GM10248 (cell line): ENCODE data around the gene SOCS3.

Source experiments
- CTCF ChIA-PET: fragments of 300-600 bp; sonication (Branson Sonifier 250); formaldehyde crosslinking; extraction: SDS; loops from one replicate; lab custom pipeline; 2021; ENCODE audit warnings: antibody characterized with exemption; lab: Yijun Ruan, JAX
- POLR2A ChIA-PET: fragments of 350-650 bp; sonication (Branson Sonifier 250); formaldehyde crosslinking; extraction: SDS; loops from one replicate; lab custom pipeline; 2020; ENCODE audit warnings: antibody characterized with exemption; lab: Yijun Ruan, JAX
- DNase-seq: peaks from one replicate; pipeline ENCODE4 v3.0.0; 2012; ENCODE audit errors: extremely low spot score
- TF ChIP-seq, protein P1 (sequence below): IDR thresholded peaks from 2 replicates; pipeline ENCODE4 v1.5.1; 2012; ENCODE audit warnings: mild to moderate bottlenecking, low read depth; ENCODE audit errors: extremely low read depth, missing control alignments, control extremely low read depth

Gene SOCS3

DNA sequence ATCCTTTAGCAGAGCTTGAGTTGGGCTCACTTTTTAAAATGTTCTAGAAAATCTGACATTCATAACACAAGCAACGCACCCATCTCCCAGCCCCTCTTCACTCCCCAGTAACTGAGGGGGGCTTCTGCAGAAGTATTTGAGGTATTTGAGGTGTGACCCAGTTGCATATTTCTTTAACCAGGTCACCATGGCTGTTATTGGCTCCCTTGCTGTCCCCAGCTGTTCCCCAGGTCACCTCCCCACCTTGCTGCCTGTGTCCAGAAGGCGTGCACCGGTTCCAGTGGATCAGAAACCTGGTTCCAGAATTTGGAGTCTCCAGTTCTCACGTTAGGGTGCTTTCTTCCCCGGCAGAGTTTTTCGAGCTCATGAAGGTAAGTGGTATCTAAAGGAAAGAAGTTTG, 32.4 kb upstream of the SOCS3 start:
- ChIA-PET POLR2A (interaction anchor here (0.6 to 1.7 kb wide), 2 partner anchors 32 to 81 kb away, joined by 3 to 6 read pairs; partner anchors contain the start of gene SOCS3), CTCF (interaction anchor here (0.8 to 4.2 kb wide), 9 partner anchors 11 to 307 kb away, joined by 3 to 29 read pairs (median 5); no protein-coding TSS in a partner anchor)
- DNase-seq, result no peak
- TF ChIP-seq, protein P1, sequence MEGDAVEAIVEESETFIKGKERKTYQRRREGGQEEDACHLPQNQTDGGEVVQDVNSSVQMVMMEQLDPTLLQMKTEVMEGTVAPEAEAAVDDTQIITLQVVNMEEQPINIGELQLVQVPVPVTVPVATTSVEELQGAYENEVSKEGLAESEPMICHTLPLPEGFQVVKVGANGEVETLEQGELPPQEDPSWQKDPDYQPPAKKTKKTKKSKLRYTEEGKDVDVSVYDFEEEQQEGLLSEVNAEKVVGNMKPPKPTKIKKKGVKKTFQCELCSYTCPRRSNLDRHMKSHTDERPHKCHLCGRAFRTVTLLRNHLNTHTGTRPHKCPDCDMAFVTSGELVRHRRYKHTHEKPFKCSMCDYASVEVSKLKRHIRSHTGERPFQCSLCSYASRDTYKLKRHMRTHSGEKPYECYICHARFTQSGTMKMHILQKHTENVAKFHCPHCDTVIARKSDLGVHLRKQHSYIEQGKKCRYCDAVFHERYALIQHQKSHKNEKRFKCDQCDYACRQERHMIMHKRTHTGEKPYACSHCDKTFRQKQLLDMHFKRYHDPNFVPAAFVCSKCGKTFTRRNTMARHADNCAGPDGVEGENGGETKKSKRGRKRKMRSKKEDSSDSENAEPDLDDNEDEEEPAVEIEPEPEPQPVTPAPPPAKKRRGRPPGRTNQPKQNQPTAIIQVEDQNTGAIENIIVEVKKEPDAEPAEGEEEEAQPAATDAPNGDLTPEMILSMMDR, result no peak

DNA sequence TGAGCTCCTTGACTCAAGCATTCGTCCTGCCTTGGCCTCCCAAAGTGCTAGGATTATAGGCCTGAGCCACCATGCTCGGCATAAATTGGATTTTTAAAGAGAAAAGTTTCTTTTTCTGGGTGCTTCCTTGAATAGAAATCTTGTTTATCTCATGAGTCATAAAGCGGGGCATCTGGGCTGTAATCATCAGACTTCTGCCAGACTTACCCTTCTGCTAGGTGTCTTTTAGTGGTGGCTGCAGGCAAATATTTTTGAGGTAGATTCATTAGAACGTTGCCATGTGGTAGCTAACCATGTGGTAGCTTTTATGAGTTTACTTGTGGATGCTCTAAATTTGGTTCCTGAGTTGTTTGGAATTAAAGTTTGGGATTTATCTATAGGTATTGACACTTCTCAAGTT, 32.0 kb upstream of the SOCS3 start:
- DNase-seq, result no peak
- TF ChIP-seq, protein P1, result no peak
- CTCF ChIA-PET, result interaction anchor here (0.8 to 4.2 kb wide), 10 partner anchors 11 to 307 kb away, joined by 3 to 29 read pairs (median 4); no protein-coding TSS in a partner anchor
- POLR2A ChIA-PET, result interaction anchor here (1.7 kb wide), 1 partner anchor 32 kb away, joined by 6 read pairs; the partner anchor contains the start of gene SOCS3

DNA sequence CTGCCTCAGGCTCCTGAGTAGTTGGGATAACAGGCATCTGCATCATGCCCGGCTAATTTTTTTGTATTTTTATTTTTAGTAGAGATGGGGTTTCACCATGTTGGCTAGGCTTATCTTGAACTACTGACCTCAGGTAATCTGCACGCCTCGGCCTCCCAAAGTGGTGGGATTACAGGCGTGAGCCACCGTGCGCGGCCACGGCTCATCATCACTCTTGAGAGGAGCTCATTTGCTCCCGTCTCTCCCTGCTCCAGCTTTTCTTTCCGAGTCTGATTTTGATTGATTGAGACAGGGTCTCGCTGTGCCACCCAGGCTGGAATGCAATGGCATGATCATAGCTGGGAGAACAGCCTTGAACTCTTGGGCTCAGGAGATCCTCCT, 31.2 kb upstream of the SOCS3 start:
- TF ChIP-seq, protein P1, result no peak
- ChIA-PET CTCF (interaction anchor here (0.8 to 4.2 kb wide), 10 partner anchors 9 to 140 kb away, joined by 3 to 29 read pairs (median 4); no protein-coding TSS in a partner anchor), POLR2A (interaction anchor here (0.6 to 1.7 kb wide), 2 partner anchors 19 to 31 kb away, joined by 5 to 6 read pairs; partner anchors contain the start of gene SOCS3)
- no peak for DNase-seq

DNA sequence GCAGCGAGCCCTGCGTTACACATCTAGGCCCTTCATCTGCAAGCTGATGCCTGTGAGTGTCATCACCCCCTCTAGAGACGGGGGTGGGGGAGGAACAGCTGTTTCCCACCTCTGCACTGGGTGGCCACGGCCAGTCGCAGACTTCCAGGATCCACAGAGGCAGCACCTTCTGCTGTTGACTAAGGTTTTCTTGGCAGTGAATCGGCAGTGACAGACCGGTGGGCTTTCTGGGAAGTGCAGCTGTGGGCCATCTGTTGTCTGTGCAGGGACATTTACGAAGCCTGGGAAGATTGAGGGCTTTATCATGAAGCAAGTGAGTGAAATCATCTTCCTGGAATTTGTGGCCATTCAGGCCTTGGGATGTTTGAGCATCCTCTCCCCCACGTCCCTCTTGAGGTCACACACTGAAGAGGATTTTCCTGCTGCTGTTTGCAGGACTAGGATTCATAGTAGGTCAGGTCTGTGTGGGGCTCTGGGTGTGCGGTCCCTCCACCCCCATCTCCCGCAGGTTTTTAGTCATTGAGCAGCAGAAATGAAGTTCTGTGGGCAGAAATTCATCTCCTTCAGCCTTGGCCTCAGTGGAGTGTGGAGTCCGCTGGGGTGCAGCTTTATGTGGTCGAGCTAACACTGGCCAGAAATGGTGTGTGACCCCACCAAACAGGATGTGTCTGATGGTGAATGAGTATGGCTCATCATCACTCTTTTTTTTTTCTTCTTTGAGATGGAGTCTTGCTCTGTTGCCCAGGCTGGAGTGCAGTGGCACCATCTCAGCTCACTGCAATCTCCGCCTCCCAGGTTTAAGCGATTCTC, 30.6 kb upstream of the SOCS3 start:
- no peak for DNase-seq
- ChIA-PET CTCF (interaction anchor here (0.8 to 4.2 kb wide), 8 partner anchors 8 to 56 kb away, joined by 3 to 29 read pairs (median 4); no protein-coding TSS in a partner anchor), POLR2A (interaction anchor here (1.7 kb wide), 1 partner anchor 30 kb away, joined by 6 read pairs; the partner anchor contains the start of gene SOCS3)
- TF ChIP-seq, protein P1, result no peak

DNA sequence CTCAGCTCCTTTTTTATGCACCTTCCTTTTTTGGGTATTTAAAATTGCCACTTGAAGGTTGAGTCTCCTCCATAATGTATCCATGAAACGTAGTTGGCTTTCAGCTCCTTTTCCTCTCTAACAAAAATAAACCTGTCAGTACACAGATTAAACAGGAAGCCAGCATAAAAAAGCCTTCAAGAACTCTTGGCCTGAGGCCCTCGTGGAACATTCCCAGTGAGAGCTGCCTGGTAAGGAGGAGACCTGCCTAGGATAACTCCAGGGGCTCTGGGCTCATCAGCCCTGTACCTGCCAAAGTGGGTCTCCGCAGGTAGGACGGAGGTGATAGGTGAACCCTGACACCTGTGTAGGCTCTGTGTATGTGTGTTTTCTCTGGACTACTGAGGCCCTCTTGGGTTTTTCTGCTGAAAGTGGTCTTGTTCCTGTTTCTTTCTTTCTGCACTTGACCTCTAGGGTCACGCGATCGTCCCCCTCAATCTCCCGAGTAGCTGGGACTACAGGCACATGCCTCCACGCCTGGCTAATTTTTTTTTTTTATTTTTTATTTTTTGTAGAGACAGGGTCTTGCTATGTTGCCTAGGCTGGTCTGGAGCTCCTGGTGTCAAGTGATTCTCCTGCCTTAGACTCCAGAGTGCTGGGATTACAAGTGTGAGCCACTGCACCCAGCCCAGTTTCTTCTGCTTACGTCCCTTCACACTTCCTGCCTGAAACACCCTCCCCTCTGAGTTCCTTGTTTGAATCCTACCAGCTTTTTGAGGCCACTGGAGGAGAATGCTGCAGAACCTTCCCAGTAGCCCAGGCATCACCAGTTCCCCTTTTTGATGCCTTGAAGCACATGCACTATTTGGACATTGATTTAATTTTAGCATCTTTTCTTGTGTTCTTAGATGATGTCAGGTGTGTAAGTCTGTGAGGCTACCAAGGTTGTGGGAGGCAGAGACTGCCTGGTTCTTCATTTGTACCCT, 28.4 kb upstream of the SOCS3 start:
- POLR2A ChIA-PET, result no interaction called here
- peak; percentile 67 for DNase-seq
- CTCF ChIA-PET, result interaction anchor here (0.8 to 1.3 kb wide), 4 partner anchors 15 to 137 kb away, joined by 3 to 10 read pairs (median 4); partner anchors contain the start of gene SOCS3
- TF ChIP-seq, protein P1, result no peak
